Spleen (tissue), 7 donors: ENCODE data around the gene DDX20.

Experiments
- POLR2A ChIP-seq, 3 donors: fragments of 450-650 bp; IDR thresholded peaks; one replicate each; pipeline ENCODE4 v1.5.1; 2017; ENCODE audit warnings: antibody characterized with exemption in 3 of 3, mild to moderate bottlenecking in 1 of 3
- POLR2AphosphoS5 ChIP-seq, 3 donors: sonication (generic); formaldehyde crosslinking; IDR thresholded peaks; one replicate each; pipeline ENCODE4 v1.5.1; 2017; ENCODE audit warnings: antibody characterized with exemption in 3 of 3
- TF ChIP-seq, protein P1 (sequence below), 11 experiments: fragments of 200-600 bp in 7 of 11; fragments of 450-650 bp in 4 of 11; sonication (generic) in 4 of 11; IDR thresholded peaks in 8 of 11; conservative IDR thresholded peaks in 3 of 11; 1 replicate in 7 of 11; 2 replicates in 4 of 11; pipeline versions ENCODE4 v1.4.0 to v1.8.0; 2016 to 2021; ENCODE audit warnings: antibody characterized with exemption in 11 of 11, inconsistent platforms in 4 of 11, mild to moderate bottlenecking in 1 of 11
- donor health status: DM: no; HTN: no; CAD: no; lungs with moderate emphysema.
- donor health status: DM: no; HTN: no; CAD: no.
- donor health status: DM: no; HTN: no; CAD: no.

DNA sequence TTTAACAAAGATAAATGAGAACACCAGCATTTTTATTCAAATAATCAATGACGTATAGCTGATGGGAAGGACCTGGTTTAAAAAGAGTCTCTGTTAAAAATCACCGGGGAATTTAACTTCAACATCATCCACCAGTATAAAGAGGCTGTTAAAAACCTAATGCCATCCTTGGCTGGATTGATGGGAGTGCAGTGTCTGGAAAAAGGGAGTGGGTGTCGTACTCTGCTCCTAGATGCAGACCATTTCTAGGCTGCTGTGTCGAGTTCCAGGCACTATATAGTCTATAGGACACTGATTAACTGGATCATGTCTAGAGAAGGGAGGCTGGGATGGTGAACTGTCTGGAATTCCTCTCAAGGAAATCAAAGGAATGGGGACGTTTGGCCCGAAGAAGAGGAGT is 36.1 kb downstream of the DDX20 start:
- no peak for TF ChIP-seq POLR2A (IDR thresholded peaks at IDR 0.05)
- TF ChIP-seq, protein P1, sequence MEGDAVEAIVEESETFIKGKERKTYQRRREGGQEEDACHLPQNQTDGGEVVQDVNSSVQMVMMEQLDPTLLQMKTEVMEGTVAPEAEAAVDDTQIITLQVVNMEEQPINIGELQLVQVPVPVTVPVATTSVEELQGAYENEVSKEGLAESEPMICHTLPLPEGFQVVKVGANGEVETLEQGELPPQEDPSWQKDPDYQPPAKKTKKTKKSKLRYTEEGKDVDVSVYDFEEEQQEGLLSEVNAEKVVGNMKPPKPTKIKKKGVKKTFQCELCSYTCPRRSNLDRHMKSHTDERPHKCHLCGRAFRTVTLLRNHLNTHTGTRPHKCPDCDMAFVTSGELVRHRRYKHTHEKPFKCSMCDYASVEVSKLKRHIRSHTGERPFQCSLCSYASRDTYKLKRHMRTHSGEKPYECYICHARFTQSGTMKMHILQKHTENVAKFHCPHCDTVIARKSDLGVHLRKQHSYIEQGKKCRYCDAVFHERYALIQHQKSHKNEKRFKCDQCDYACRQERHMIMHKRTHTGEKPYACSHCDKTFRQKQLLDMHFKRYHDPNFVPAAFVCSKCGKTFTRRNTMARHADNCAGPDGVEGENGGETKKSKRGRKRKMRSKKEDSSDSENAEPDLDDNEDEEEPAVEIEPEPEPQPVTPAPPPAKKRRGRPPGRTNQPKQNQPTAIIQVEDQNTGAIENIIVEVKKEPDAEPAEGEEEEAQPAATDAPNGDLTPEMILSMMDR (IDR thresholded peaks at IDR 0.05 in 8 of 11, conservative IDR thresholded peaks at IDR 0.05 in 3 of 11), result no peak
- no peak for TF ChIP-seq POLR2AphosphoS5 (IDR thresholded peaks at IDR 0.05)
